DMS 273 (cell line): ENCODE measurements around the gene ADD1.

Source experiments
- DNase-seq: peaks from one replicate; lab custom pipeline; 2025; ENCODE audit not compliant: unreplicated experiment; lab: John Stamatoyannopoulos, UW

The ADD1 gene

GRCh38 chr4:2858451-2859217 lies 15.0 kb downstream of the ADD1 start:
- peak; percentile 30 for DNase-seq

GRCh38 chr4:2859514-2859913 lies 15.9 kb downstream of the ADD1 start:
- DNase-seq: no peak

- no peak for DNase-seq
Observed at GRCh38 chr4:2860391-2861348, 17.0 kb downstream of the ADD1 start.

GRCh38 chr4:2861631-2862436 lies 18.2 kb downstream of the ADD1 start:
- no peak for DNase-seq

- no peak for DNase-seq
Observed at GRCh38 chr4:2862528-2862927, 18.9 kb downstream of the ADD1 start.

- no peak for DNase-seq
Observed at GRCh38 chr4:2863649-2864048, 20.0 kb downstream of the ADD1 start.

- DNase-seq: no peak
Observed at GRCh38 chr4:2865196-2865780, 21.6 kb downstream of the ADD1 start.

- DNase-seq: no peak
Observed at GRCh38 chr4:2866160-2866861, 22.7 kb downstream of the ADD1 start.

- no peak for DNase-seq
Observed at GRCh38 chr4:2866891-2867290, 23.2 kb downstream of the ADD1 start.

GRCh38 chr4:2867758-2868491 lies 24.3 kb downstream of the ADD1 start:
- peak; percentile 67 for DNase-seq

- no peak for DNase-seq
Observed at GRCh38 chr4:2868877-2869487, 25.3 kb downstream of the ADD1 start.

GRCh38 chr4:2869659-2870058 lies 26.0 kb downstream of the ADD1 start:
- DNase-seq: no peak

GRCh38 chr4:2870082-2870481 lies 26.4 kb downstream of the ADD1 start:
- no peak for DNase-seq

- no peak for DNase-seq
Observed at GRCh38 chr4:2871466-2871865, 27.8 kb downstream of the ADD1 start.

- DNase-seq: peak; percentile 21
Observed at GRCh38 chr4:2871911-2872310, 28.3 kb downstream of the ADD1 start.

GRCh38 chr4:2873329-2873728 lies 29.7 kb downstream of the ADD1 start:
- DNase-seq: no peak

- DNase-seq: no peak
Observed at GRCh38 chr4:2874861-2875260, 31.2 kb downstream of the ADD1 start.

- no peak for DNase-seq
Observed at GRCh38 chr4:2875556-2875955, 31.9 kb downstream of the ADD1 start.

GRCh38 chr4:2878346-2878745 lies 34.7 kb downstream of the ADD1 start:
- no peak for DNase-seq
